Stimulated activated CD8-positive, alpha-beta memory T cell treated with anti-CD3 and anti-CD28 coated beads, Interleukin-12 subunit alpha, Interleukin-12 subunit beta, amount 100 ng/mL, for 24 hours (primary cell): ENCODE results near the gene DYNAP.

Experiments
- DNase-seq: peaks from one replicate; pipeline ENCODE4 v3.0.0-alpha.2; 2020; ENCODE audit errors: extremely low read depth

DYNAP gene

DNA sequence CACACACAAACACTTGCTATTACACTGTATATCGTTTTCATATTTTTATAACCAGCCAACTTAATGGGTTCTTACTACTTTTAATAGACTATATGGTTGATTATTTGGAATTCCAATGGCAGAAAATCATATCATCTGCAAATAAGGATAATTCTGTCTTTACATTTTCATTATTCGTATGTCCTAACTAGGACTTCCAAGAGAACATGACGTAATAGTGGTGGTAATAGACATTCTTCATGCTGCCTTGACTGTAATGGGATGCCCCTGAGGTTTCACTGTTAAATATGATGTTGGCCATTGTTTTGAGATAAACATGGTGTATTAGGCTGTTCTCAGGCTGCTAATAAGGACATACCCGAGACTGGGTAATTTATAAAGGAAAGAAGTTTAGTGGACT, 45.2 kb downstream of the DYNAP start:
- DNase-seq, result no peak

- DNase-seq, result no peak
Measured at GRCh38 chr18:54641734-54642133, 50.7 kb downstream of the DYNAP start.

GRCh38 chr18:54647176-54647575, 56.1 kb downstream of the DYNAP start:
- no peak for DNase-seq
